ENCODE data around the gene SPO11. TPM values are rescaled to one million over a fixed set of nuclear protein-coding genes. Genes with fewer than 3 reads are reported as not detected.

Gene SPO11, protein sequence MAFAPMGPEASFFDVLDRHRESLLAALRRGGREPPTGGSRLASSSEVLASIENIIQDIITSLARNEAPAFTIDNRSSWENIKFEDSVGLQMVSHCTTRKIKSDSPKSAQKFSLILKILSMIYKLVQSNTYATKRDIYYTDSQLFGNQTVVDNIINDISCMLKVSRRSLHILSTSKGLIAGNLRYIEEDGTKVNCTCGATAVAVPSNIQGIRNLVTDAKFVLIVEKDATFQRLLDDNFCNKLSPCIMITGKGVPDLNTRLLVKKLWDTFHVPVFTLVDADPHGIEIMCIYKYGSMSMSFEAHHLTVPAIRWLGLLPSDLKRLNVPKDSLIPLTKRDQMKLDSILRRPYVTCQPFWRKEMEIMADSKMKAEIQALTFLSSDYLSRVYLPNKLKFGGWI
- not detected for total RNA-seq

DNA sequence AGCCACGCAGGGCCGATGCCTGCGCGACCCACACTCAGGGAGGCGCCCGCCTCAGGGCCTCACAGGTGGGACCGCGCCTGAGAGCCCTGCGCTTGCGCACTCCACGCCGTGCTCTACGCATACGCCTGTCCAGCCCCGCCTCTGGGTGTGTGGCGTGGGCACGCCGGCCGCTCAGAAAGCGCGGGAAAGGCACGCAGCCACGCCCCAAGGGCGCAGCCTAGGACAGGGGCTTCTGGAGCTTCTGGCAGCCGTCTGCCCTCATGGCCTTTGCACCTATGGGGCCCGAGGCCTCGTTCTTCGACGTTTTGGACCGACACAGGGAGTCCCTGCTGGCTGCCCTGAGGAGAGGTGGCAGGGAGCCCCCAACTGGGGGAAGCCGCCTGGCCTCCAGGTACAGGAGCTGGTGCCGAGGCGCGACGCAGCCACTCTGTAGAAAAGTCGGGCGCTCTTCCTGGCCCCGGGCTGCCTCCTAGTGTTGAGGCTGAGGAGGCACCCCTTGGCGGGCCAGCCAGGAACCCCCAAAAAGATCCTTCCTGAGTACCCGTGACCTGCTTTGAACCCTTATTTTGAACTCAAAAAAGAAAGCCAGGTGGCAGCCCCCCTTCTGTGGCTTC is at the start of gene SPO11:
TSS of gene SPO11 (plus strand) at position 196 of the 614 bp plus-strand sequence. CDS start at position 261, 65 bp downstream.
- H3K36me3 ChIP-seq, result no peaks in the 10 kb centered on the region
- 41 to 68% methylated on average over 18 to 40 of the region's 40 CpGs for WGBS, 2 donors
- no peak within 1 kb of the TSS for H3K4me3 ChIP-seq
- peak in 1 of 2 donors; percentile 73 for DNase-seq
- H3K27ac ChIP-seq, result no peak within 1 kb of the TSS
- peak in 1 of 2 donors; percentile 68 for ATAC-seq (ENCODE audit: low FRiP score in 2 of 2)
- peaks cover 0 to 3% (median 0%) of the 10 kb centered on the region in 4 donors for H3K4me1 ChIP-seq
- peak in 1 of 6 experiments; percentile 5 for TF ChIP-seq CTCF (IDR thresholded peaks at IDR 0.05)
- TF ChIP-seq POLR2A (IDR thresholded peaks at IDR 0.05), result no peak
- no peaks in the 10 kb centered on the region for H3K9me3 ChIP-seq
- H3K27me3 ChIP-seq, result no peaks in the 10 kb centered on the region

- DNase-seq (no peak), ATAC-seq (ENCODE audit: low FRiP score in 2 of 2) (no peak)
- H3K4me1 ChIP-seq, result no peaks in the 10 kb centered on the region
- WGBS, 2 donors, result 81 to 86% methylated on average over 10 of the region's 10 CpGs
- no peaks in the 10 kb centered on the region for H3K36me3 ChIP-seq
- H3K9me3 ChIP-seq, result no peaks in the 10 kb centered on the region
- H3K27ac ChIP-seq, result no peak overlapping the region
- TF ChIP-seq CTCF (IDR thresholded peaks at IDR 0.05) (no peak), POLR2AphosphoS5 (IDR thresholded peaks at IDR 0.05) (no peak), EP300 (IDR thresholded peaks at IDR 0.05) (no peak), POLR2A (IDR thresholded peaks at IDR 0.05) (no peak)
- H3K4me3 ChIP-seq, result no peak overlapping the region
- H3K27me3 ChIP-seq, result no peaks in the 10 kb centered on the region
Observed at GRCh38 chr20:57280221-57280620, 49.4 kb upstream of the SPO11 start.

- whole genome bisulfite sequencing, 2 donors, result 72 to 80% methylated on average over 7 of the region's 7 CpGs
- H3K9me3 ChIP-seq, result no peaks in the 10 kb centered on the region
- no peaks in the 10 kb centered on the region for H3K36me3 ChIP-seq
- DNase-seq, result no peak
- no peak overlapping the region for H3K4me3 ChIP-seq
- no peak for TF ChIP-seq CTCF (IDR thresholded peaks at IDR 0.05)
- TF ChIP-seq POLR2A (IDR thresholded peaks at IDR 0.05), result no peak
- no peak for TF ChIP-seq EP300 (IDR thresholded peaks at IDR 0.05)
- no peak for TF ChIP-seq POLR2AphosphoS5 (IDR thresholded peaks at IDR 0.05)
- no peak overlapping the region for H3K27ac ChIP-seq
- H3K4me1 ChIP-seq, result no peaks in the 10 kb centered on the region
- H3K27me3 ChIP-seq, result no peaks in the 10 kb centered on the region
- ATAC-seq (ENCODE audit: low FRiP score in 2 of 2), result no peak
Observed at GRCh38 chr20:57281900-57282299, 47.7 kb upstream of the SPO11 start.

DNA sequence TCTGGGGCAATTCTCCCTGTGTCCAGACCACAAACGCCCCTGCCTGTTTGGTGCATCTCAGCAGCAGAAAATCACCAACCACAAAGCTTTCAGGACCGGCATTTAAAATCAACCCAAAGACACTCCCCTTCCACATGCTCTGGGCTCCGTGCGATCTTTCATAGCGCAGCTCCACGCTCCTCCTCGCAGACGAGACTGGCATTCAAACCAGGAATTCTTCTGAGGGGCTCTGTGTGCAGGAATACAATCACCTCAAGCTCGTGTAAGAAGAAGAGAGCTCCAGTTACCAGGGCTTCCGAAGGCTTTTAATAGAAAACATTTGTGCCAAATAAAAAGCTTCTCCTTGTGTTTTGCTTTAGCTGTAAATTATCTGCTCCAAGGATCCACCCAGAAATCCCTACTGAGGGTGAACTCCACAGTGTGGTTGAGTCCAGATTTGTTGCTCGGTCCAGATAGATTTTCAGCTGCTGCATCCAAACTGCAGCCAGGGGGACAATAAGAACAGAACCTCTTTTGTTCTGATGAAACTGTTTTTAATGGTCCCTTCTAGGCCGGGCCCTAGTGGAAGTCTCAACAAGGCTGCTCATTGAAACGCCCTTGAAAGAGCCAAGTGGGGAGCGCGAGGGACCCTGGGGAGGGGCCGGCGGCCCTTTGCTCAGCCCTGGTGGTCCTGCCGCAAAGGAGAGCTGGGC is 46.8 kb upstream of the SPO11 start:
- no peak for DNase-seq
- Histone ChIP-seq H3K27ac (no peak overlapping the region), H3K27me3 (no peaks in the 10 kb centered on the region), H3K9me3 (no peaks in the 10 kb centered on the region), H3K4me1 (peaks cover 0 to 5% (median 0%) of the 10 kb centered on the region in 4 donors), H3K36me3 (no peaks in the 10 kb centered on the region), H3K4me3 (no peak overlapping the region)
- peak in 1 of 2 donors; percentile 37 for ATAC-seq (ENCODE audit: low FRiP score in 2 of 2)
- 49 to 55% methylated on average over 17 to 18 of the region's 18 CpGs for WGBS, 2 donors
- TF ChIP-seq CTCF (IDR thresholded peaks at IDR 0.05) (no peak), EP300 (IDR thresholded peaks at IDR 0.05) (no peak), POLR2A (IDR thresholded peaks at IDR 0.05) (no peak), POLR2AphosphoS5 (IDR thresholded peaks at IDR 0.05) (no peak)
